HEK293 (cell line): Measurements from ENCODE around the gene TMEM150A.

Experiments
- CTCF ChIA-PET: fragments of 350-600 bp; formaldehyde crosslinking; extraction: SDS; loops from one replicate; lab custom pipeline; 2021; ENCODE audit warnings: antibody characterized with exemption; lab: Yijun Ruan, JAX
- POLR2A ChIA-PET: fragments of 300-600 bp; formaldehyde crosslinking; extraction: SDS; loops from one replicate; lab custom pipeline; 2020; ENCODE audit warnings: antibody characterized with exemption, inconsistent platforms; lab: Yijun Ruan, JAX
- H3K27ac ChIP-seq: fragments of 200-500 bp; sonication (Bioruptor generic); 2 replicates; pipeline ENCODE4 v1.5.1; 2014; ENCODE audit warnings: low read depth, low read length, control low read depth, inconsistent platforms; ENCODE audit errors: extremely low read depth
- H3K36me3 ChIP-seq, 2 experiments: fragments of 200-500 bp in 1 of 2; sonication (Bioruptor generic) in 1 of 2; 1 replicate in 1 of 2; 2 replicates in 1 of 2; pipeline ENCODE4 v1.5.1; 2014 to 2017; ENCODE audit warnings: inconsistent platforms in 2 of 2, low read length in 2 of 2; ENCODE audit not compliant: control insufficient read depth in 2 of 2, insufficient read depth in 1 of 2
- H3K4me1 ChIP-seq: fragments of 200-500 bp; sonication (Bioruptor generic); 2 replicates; pipeline ENCODE4 v1.5.1; 2014; ENCODE audit warnings: mild to moderate bottlenecking, low read length, inconsistent platforms; ENCODE audit not compliant: control insufficient read depth, insufficient read depth
- H3K4me3 ChIP-seq: 2 replicates; pipeline ENCODE4 v1.5.1; 2011; ENCODE audit warnings: low read depth, mild to moderate bottlenecking, control low read depth, low read length, moderate library complexity
- H3K9me3 ChIP-seq: fragments of 200-500 bp; sonication (Bioruptor generic); 2 replicates; pipeline ENCODE4 v1.5.1; 2014; ENCODE audit warnings: low read depth, low read length, inconsistent platforms; ENCODE audit not compliant: control insufficient read depth, insufficient read depth
- BCL6B ChIP-seq: fragments of 450-650 bp; formaldehyde crosslinking; IDR thresholded peaks from 2 replicates; pipeline ENCODE4 v1.5.1; 2017; ENCODE audit warnings: missing biosample characterization, missing genetic modification characterization
- MEIS1 ChIP-seq: sonication (generic); formaldehyde crosslinking; IDR thresholded peaks from 2 replicates; pipeline ENCODE4 v1.8.1; 2022; ENCODE audit warnings: missing genetic modification reagents, mild to moderate bottlenecking, borderline replicate concordance
- PRDM10 ChIP-seq: fragments of 450-650 bp; formaldehyde crosslinking; IDR thresholded peaks from 2 replicates; pipeline ENCODE4 v1.5.1; 2016; ENCODE audit warnings: missing biosample characterization, missing genetic modification characterization
- ZNF112 ChIP-seq: fragments of 450-650 bp; formaldehyde crosslinking; IDR thresholded peaks from 2 replicates; pipeline ENCODE4 v1.5.0; 2017; ENCODE audit warnings: missing biosample characterization, missing genetic modification characterization
- ZNF202 ChIP-seq: fragments of 450-650 bp; formaldehyde crosslinking; IDR thresholded peaks from 2 replicates; pipeline ENCODE4 v1.5.1; 2016; ENCODE audit warnings: missing biosample characterization, missing genetic modification characterization, borderline replicate concordance
- ZNF37A ChIP-seq: fragments of 450-650 bp; IDR thresholded peaks from 2 replicates; pipeline ENCODE4 v1.5.1; 2018; ENCODE audit warnings: missing biosample characterization, missing genetic modification characterization
- ZNF473 ChIP-seq: fragments of 450-650 bp; formaldehyde crosslinking; IDR thresholded peaks from 2 replicates; pipeline ENCODE4 v1.5.1; 2017; ENCODE audit warnings: missing biosample characterization, missing genetic modification characterization
- ZNF530 ChIP-seq: fragments of 450-650 bp; formaldehyde crosslinking; IDR thresholded peaks from 2 replicates; pipeline ENCODE4 v1.5.1; 2016; ENCODE audit warnings: low read depth, missing biosample characterization, missing genetic modification characterization
- ZNF585B ChIP-seq: fragments of 450-650 bp; formaldehyde crosslinking; IDR thresholded peaks from 2 replicates; pipeline ENCODE4 v1.5.1; 2016; ENCODE audit warnings: missing biosample characterization, missing genetic modification characterization
- ZNF596 ChIP-seq: fragments of 450-650 bp; IDR thresholded peaks from 2 replicates; pipeline ENCODE4 v1.5.0; 2018; ENCODE audit warnings: missing biosample characterization, mild to moderate bottlenecking, missing genetic modification characterization, moderate library complexity
- ZNF629 ChIP-seq: fragments of 450-650 bp; formaldehyde crosslinking; IDR thresholded peaks from 2 replicates; pipeline ENCODE4 v1.5.1; 2017; ENCODE audit warnings: missing biosample characterization, missing genetic modification characterization
- ZNF654 ChIP-seq: fragments of 450-650 bp; formaldehyde crosslinking; IDR thresholded peaks from 2 replicates; pipeline ENCODE4 v1.5.1; 2016; ENCODE audit warnings: low read depth, missing biosample characterization, missing genetic modification characterization
- ZSCAN30 ChIP-seq: fragments of 450-650 bp; IDR thresholded peaks from 2 replicates; pipeline ENCODE4 v1.5.1; 2018; ENCODE audit warnings: missing biosample characterization, mild to moderate bottlenecking, missing genetic modification characterization, moderate library complexity
- TF ChIP-seq, protein P1 (sequence below): fragments of 450-650 bp; formaldehyde crosslinking; IDR thresholded peaks from 2 replicates; pipeline ENCODE4 v1.5.1; 2016; ENCODE audit warnings: missing biosample characterization, missing genetic modification characterization
- TF ChIP-seq, protein P2 (sequence below): fragments of 450-650 bp; formaldehyde crosslinking; conservative IDR thresholded peaks from 2 replicates; pipeline ENCODE4 v1.5.1; 2016; ENCODE audit warnings: low read depth, missing biosample characterization, missing genetic modification characterization
- TF ChIP-seq, protein P3 (sequence below): fragments of 450-650 bp; formaldehyde crosslinking; IDR thresholded peaks from 2 replicates; pipeline ENCODE4 v1.5.1; 2016; ENCODE audit warnings: missing biosample characterization, missing genetic modification characterization

TMEM150A gene

GRCh38 chr2:85551698-85552678, 50.5 kb downstream of the TMEM150A start (continued):
- no peak for TF ChIP-seq MEIS1 (CRISPR knock-in tag)
- TF ChIP-seq, protein P1, sequence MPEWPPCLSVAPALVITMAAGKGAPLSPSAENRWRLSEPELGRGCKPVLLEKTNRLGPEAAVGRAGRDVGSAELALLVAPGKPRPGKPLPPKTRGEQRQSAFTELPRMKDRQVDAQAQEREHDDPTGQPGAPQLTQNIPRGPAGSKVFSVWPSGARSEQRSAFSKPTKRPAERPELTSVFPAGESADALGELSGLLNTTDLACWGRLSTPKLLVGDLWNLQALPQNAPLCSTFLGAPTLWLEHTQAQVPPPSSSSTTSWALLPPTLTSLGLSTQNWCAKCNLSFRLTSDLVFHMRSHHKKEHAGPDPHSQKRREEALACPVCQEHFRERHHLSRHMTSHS (tag by site-specific recombination) = no peak
- TF ChIP-seq ZNF654 = peak; percentile 78
- TF ChIP-seq, protein P2, sequence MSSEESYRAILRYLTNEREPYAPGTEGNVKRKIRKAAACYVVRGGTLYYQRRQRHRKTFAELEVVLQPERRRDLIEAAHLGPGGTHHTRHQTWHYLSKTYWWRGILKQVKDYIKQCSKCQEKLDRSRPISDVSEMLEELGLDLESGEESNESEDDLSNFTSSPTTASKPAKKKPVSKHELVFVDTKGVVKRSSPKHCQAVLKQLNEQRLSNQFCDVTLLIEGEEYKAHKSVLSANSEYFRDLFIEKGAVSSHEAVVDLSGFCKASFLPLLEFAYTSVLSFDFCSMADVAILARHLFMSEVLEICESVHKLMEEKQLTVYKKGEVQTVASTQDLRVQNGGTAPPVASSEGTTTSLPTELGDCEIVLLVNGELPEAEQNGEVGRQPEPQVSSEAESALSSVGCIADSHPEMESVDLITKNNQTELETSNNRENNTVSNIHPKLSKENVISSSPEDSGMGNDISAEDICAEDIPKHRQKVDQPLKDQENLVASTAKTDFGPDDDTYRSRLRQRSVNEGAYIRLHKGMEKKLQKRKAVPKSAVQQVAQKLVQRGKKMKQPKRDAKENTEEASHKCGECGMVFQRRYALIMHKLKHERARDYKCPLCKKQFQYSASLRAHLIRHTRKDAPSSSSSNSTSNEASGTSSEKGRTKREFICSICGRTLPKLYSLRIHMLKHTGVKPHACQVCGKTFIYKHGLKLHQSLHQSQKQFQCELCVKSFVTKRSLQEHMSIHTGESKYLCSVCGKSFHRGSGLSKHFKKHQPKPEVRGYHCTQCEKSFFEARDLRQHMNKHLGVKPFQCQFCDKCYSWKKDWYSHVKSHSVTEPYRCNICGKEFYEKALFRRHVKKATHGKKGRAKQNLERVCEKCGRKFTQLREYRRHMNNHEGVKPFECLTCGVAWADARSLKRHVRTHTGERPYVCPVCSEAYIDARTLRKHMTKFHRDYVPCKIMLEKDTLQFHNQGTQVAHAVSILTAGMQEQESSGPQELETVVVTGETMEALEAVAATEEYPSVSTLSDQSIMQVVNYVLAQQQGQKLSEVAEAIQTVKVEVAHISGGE (tag by site-specific recombination) = no peak
- TF ChIP-seq, protein P3, sequence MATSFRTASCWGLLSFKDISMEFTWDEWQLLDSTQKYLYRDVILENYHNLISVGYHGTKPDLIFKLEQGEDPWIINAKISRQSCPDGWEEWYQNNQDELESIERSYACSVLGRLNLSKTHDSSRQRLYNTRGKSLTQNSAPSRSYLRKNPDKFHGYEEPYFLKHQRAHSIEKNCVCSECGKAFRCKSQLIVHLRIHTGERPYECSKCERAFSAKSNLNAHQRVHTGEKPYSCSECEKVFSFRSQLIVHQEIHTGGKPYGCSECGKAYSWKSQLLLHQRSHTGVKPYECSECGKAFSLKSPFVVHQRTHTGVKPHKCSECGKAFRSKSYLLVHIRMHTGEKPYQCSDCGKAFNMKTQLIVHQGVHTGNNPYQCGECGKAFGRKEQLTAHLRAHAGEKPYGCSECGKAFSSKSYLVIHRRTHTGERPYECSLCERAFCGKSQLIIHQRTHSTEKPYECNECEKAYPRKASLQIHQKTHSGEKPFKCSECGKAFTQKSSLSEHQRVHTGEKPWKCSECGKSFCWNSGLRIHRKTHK = no peak
- TF ChIP-seq ZNF585B (tag by site-specific recombination) = no peak
- TF ChIP-seq ZNF112 (tag by site-specific recombination) = no peak

DNA sequence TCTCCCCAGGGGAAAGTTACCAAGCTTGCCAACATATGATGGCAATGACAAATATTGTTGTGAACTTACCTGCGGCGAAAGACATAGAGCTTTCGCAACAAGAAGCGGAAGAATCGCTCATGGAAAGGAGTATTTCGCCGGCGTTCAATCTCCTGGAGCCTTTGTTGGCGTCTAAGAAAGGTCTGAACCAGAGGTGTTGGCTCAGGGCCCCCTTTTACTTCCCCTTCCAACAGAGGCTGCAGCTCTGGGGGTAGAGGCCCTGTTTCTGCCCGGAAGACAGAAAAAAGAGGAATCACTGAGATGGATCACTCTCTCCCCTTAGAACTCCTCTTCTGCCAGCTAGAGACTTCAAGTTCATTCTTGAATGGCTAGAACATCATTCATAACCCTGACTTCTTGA, 52.0 kb downstream of the TMEM150A start:
- no peak overlapping the region for H3K27ac ChIP-seq
- ChIA-PET POLR2A (interaction anchor here (0.8 to 12.3 kb wide), 8 partner anchors 12 to 196 kb away, joined by 4 to 106 read pairs (median 4); partner anchors contain the start of genes C2orf68, ELMOD3, MAT2A and RETSAT), CTCF (interaction anchor here (0.9 to 9.8 kb wide), 12 partner anchors 9 to 250 kb away, joined by 3 to 144 read pairs (median 8); partner anchors contain the start of genes C2orf68, ELMOD3, MAT2A and RETSAT)

More for the DNA sequence above, 52.0 kb downstream of the TMEM150A start:
- Histone ChIP-seq H3K36me3 (peaks cover 34 to 90% of the 10 kb centered on the region in 2 experiments), H3K4me1 (no peaks in the 10 kb centered on the region), H3K4me3 (no peak overlapping the region), H3K9me3 (no peaks in the 10 kb centered on the region)
- TF ChIP-seq ZNF202 (tag by site-specific recombination) = no peak
- TF ChIP-seq ZNF37A (tag by site-specific recombination) = no peak
- TF ChIP-seq BCL6B (tag by site-specific recombination) = no peak
- TF ChIP-seq ZSCAN30 (tag by site-specific recombination) = no peak
- TF ChIP-seq ZNF473 (tag by site-specific recombination) = no peak
- TF ChIP-seq ZNF629 = no peak
- no peak for TF ChIP-seq ZNF596 (tag by site-specific recombination)
- no peak for TF ChIP-seq PRDM10
- TF ChIP-seq ZNF530 = no peak
